ENCODE measurements around the gene SIT1.
A peak's percentile ranks its signal among the peaks of the same experiment; 100 is the strongest.
"Not testable (repeated sequence)": the region's sequence is repeated elsewhere in the genome, so short reads cannot be mapped to it uniquely, and the experiment has no call there.

SIT1 gene

DNA sequence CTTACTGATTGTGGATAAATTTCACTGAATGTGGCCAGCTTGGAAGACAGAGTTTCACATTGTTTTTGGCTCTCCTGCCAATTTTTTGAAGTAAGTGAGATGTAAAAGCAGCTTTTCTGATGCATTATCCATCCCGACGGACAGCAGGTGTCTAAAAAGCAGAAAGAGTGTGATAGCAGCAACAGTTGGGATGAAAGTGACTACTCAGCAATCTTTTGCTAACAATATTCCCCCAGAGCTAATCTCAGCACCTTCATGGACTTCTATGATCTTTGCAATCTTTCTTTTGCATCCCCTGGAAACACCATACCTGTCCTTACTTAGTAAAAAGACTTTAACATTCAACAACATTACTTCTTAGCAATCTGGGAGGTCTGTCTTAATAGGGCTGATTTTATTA, 37.9 kb downstream of the SIT1 start:
- Histone ChIP-seq H3K9ac (ENCODE audit: low read depth, low read length) (no peak overlapping the region), H3K27me3 (ENCODE audit: control insufficient read depth, insufficient read depth, low read length) (peaks cover 19% of the 10 kb centered on the region), H3K4me1 (ENCODE audit: control insufficient read depth, insufficient read depth, low read length) (peaks cover 3% of the 10 kb centered on the region; the same call in 1 of the 2 replicates), H3K4me3 (ENCODE audit: low read depth, low read length) (no peak overlapping the region), H3K9me3 (ENCODE audit: control insufficient read depth, insufficient read depth, low read length) (no peaks in the 10 kb centered on the region), H3K27ac (ENCODE audit: low read depth, low read length) (no peak overlapping the region), H3K36me3 (ENCODE audit: control insufficient read depth, insufficient read depth, low read length) (peaks cover 20% of the 10 kb centered on the region)

DNA sequence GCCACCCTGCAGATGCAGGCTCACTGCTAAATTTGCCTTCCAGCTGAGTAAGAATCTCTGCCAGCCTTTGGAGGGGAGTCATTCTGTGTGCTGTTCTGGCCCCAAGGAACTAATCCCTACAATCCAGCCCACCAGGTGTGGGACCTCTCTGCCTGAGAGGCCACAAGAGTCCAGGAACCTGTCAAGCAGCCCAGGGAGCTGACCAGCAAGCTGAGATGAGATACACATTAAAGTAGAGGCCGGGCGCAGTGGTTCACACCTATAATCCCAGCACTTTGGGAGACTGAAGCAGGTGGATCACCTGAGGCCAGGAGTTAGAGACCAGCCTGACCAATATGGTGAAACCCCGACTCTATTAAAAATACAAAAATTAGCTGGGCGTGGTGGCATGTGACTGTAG, 38.7 kb downstream of the SIT1 start:
- not testable (repeated sequence) for H3K9me3 ChIP-seq (ENCODE audit: control insufficient read depth, insufficient read depth, low read length); H3K9ac ChIP-seq (ENCODE audit: low read depth, low read length); H3K4me3 ChIP-seq (ENCODE audit: low read depth, low read length); H3K4me1 ChIP-seq (ENCODE audit: control insufficient read depth, insufficient read depth, low read length); H3K27ac ChIP-seq (ENCODE audit: low read depth, low read length)
- Histone ChIP-seq H3K27me3 (ENCODE audit: control insufficient read depth, insufficient read depth, low read length) (peaks cover 12% of the 10 kb centered on the region), H3K36me3 (ENCODE audit: control insufficient read depth, insufficient read depth, low read length) (peaks cover 26% of the 10 kb centered on the region)

DNA sequence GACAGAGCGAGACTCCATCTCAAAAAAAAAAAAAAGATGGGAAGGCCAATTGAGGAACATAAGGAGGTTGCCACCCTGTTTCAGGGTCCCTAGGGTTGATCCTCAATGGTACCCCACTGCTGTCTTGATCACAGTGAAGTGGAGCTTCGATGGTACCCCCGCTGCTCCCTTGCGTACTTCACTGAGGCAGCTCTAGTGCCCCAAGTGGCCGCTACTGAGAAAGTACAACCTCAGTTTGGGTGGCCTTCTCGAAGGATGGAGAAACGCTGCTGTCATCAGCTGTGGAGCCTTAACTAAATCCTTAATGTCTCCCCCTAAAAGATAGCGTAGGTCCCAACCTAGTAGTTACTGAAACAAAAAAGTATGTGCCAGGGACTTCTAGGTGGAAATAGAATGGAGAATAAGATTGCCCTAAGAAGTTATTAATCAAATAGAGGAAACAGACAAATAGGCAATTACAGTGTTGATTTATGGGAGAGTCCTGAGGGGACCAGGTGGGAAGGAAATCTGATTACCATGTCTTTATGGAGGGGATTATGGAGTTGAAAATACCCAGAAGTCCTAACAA, 39.4 kb downstream of the SIT1 start:
- Histone ChIP-seq H3K27me3 (ENCODE audit: control insufficient read depth, insufficient read depth, low read length) (peaks cover 8% of the 10 kb centered on the region), H3K9me3 (ENCODE audit: control insufficient read depth, insufficient read depth, low read length) (no peaks in the 10 kb centered on the region), H3K36me3 (ENCODE audit: control insufficient read depth, insufficient read depth, low read length) (peaks cover 26% of the 10 kb centered on the region), H3K9ac (ENCODE audit: low read depth, low read length) (no peak overlapping the region), H3K4me1 (ENCODE audit: control insufficient read depth, insufficient read depth, low read length) (peaks cover under 1% of the 10 kb centered on the region; the same call in 1 of the 2 replicates), H3K4me3 (ENCODE audit: low read depth, low read length) (no peak overlapping the region), H3K27ac (ENCODE audit: low read depth, low read length) (no peak overlapping the region)

DNA sequence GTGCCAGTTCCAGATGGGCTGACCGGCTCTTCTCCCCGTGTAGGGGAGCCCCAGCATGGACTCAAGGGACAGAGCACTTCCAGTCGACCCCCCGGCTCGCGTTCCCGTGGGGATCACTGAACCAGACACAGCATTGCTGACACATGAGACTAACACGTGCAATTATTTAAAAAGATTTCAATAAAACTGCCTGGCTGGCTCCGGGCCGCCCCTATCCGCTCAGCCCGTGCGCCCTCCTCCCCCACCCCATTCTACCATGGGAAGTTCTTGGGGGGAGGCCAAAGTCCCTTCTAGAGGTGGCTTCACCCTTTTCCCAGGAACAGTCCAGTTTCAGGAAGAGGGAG, 40.9 kb downstream of the SIT1 start:
- no peaks in the 10 kb centered on the region for H3K4me1 ChIP-seq (ENCODE audit: control insufficient read depth, insufficient read depth, low read length)
- no peak overlapping the region for H3K27ac ChIP-seq (ENCODE audit: low read depth, low read length)
- no peaks in the 10 kb centered on the region for H3K9me3 ChIP-seq (ENCODE audit: control insufficient read depth, insufficient read depth, low read length)
- no peaks in the 10 kb centered on the region for H3K27me3 ChIP-seq (ENCODE audit: control insufficient read depth, insufficient read depth, low read length)
- peaks cover 26% of the 10 kb centered on the region for H3K36me3 ChIP-seq (ENCODE audit: control insufficient read depth, insufficient read depth, low read length)
- H3K9ac ChIP-seq (ENCODE audit: low read depth, low read length), result no peak overlapping the region
- H3K4me3 ChIP-seq (ENCODE audit: low read depth, low read length), result no peak overlapping the region

DNA sequence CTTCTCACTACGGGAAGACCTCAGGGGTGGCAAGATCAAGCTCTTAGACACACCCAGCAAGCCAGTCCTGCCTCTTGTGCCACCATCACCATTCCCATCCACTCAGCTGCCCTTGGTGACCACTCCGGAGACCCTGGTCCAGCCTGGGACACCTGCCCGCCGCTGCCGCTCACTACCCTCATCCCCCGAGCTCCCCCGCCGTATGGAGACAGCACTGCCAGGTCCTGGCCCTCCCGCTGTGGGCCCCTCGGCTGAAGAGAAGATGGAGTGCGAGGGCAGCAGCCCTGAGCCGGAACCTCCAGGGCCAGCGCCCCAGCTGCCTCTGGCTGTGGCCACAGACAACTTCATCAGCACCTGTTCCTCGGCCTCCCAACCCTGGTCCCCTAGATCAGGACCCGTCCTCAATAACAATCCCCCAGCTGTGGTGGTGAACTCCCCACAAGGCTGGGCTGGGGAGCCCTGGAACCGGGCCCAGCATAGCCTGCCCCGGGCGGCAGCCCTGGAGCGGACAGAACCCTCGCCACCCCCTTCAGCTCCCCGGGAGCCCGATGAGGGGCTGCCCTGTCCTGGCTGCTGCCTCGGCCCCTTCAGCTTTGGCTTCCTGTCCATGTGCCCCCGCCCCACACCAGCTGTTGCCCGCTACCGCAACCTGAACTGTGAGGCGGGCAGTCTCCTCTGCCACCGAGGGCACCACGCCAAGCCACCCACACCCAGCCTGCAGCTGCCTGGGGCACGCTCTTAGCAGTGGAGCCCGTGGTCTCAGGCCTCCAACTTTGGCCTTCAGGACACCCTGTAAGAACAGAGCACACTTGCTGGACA, 41.5 kb downstream of the SIT1 start:
- Histone ChIP-seq H3K9ac (ENCODE audit: low read depth, low read length) (no peak overlapping the region), H3K4me1 (ENCODE audit: control insufficient read depth, insufficient read depth, low read length) (no peaks in the 10 kb centered on the region), H3K9me3 (ENCODE audit: control insufficient read depth, insufficient read depth, low read length) (no peaks in the 10 kb centered on the region), H3K4me3 (ENCODE audit: low read depth, low read length) (no peak overlapping the region), H3K36me3 (ENCODE audit: control insufficient read depth, insufficient read depth, low read length) (peaks cover 26% of the 10 kb centered on the region), H3K27ac (ENCODE audit: low read depth, low read length) (no peak overlapping the region), H3K27me3 (ENCODE audit: control insufficient read depth, insufficient read depth, low read length) (no peaks in the 10 kb centered on the region)

DNA sequence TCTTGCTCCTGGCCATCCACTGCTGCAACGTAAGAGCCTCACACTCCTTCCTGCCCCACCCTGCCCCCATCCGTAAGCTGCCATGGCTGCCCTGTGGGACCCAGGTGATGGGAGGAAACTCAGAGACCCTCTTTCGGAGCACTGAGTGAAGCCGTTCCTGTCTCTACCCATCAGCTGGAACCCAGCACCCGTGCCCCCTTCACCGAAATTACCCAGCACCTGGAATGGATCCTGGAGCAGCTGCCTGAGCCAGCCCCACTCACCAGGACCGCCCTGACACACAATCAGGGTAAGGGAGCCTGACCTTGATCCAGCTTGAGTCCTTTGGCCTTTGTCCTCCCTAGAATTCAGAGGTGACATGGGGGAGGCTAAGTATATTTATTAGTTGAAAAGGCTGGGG, 42.5 kb downstream of the SIT1 start:
- Histone ChIP-seq H3K27me3 (ENCODE audit: control insufficient read depth, insufficient read depth, low read length) (no peaks in the 10 kb centered on the region), H3K4me3 (ENCODE audit: low read depth, low read length) (no peak overlapping the region), H3K9me3 (ENCODE audit: control insufficient read depth, insufficient read depth, low read length) (no peaks in the 10 kb centered on the region), H3K9ac (ENCODE audit: low read depth, low read length) (no peak overlapping the region), H3K27ac (ENCODE audit: low read depth, low read length) (no peak overlapping the region), H3K36me3 (ENCODE audit: control insufficient read depth, insufficient read depth, low read length) (peaks cover 26% of the 10 kb centered on the region), H3K4me1 (ENCODE audit: control insufficient read depth, insufficient read depth, low read length) (peaks cover 4% of the 10 kb centered on the region; the same call in 1 of the 2 replicates)

DNA sequence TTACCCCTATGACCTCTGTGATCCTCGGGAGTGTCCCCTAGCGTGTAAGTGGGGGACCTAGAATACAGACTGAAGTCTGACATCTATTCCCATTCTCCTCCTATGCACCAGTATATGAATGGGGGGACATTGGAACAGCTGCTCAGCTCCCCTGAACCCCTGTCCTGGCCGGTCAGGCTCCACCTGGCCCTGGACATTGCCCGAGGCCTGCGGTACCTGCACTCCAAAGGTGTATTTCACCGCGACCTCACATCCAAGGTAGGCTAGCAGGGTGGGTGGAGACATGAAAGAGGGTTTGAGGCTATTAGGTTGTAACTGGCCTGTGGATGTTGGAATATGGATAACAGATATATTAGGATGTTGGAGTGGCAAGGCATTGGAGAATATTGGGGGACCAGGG, 44.0 kb downstream of the SIT1 start:
- Histone ChIP-seq H3K36me3 (ENCODE audit: control insufficient read depth, insufficient read depth, low read length) (peaks cover 26% of the 10 kb centered on the region), H3K9ac (ENCODE audit: low read depth, low read length) (no peak overlapping the region), H3K27me3 (ENCODE audit: control insufficient read depth, insufficient read depth, low read length) (no peaks in the 10 kb centered on the region), H3K4me3 (ENCODE audit: low read depth, low read length) (no peak overlapping the region), H3K9me3 (ENCODE audit: control insufficient read depth, insufficient read depth, low read length) (no peaks in the 10 kb centered on the region), H3K27ac (ENCODE audit: low read depth, low read length) (no peak overlapping the region), H3K4me1 (ENCODE audit: control insufficient read depth, insufficient read depth, low read length) (peaks cover 4% of the 10 kb centered on the region; the same call in 1 of the 2 replicates)

DNA sequence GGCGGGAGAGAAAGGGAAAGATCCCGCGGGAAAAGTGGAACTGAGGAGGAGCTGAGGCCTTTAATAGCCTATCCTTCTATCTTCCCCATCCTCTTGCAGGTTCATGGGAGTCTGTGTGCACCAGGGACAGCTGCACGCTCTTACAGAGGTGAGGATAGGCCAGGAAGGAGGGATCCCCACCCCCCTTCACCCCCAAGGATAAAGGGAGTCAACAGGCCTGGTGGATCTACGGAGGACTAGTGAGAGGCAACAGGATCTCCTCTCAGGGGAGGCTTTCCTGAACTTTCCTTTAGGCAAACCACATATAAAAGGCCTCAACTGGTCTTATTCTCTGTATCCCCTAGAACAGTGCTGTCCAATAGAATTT, 44.6 kb downstream of the SIT1 start:
- Histone ChIP-seq H3K27ac (ENCODE audit: low read depth, low read length) (no peak overlapping the region), H3K4me1 (ENCODE audit: control insufficient read depth, insufficient read depth, low read length) (peaks cover 4% of the 10 kb centered on the region; the same call in 1 of the 2 replicates), H3K9ac (ENCODE audit: low read depth, low read length) (peak overlapping the region; percentile 44), H3K4me3 (ENCODE audit: low read depth, low read length) (peak overlapping the region; percentile 77), H3K36me3 (ENCODE audit: control insufficient read depth, insufficient read depth, low read length) (peaks cover 26% of the 10 kb centered on the region), H3K27me3 (ENCODE audit: control insufficient read depth, insufficient read depth, low read length) (no peaks in the 10 kb centered on the region), H3K9me3 (ENCODE audit: control insufficient read depth, insufficient read depth, low read length) (no peaks in the 10 kb centered on the region)

DNA sequence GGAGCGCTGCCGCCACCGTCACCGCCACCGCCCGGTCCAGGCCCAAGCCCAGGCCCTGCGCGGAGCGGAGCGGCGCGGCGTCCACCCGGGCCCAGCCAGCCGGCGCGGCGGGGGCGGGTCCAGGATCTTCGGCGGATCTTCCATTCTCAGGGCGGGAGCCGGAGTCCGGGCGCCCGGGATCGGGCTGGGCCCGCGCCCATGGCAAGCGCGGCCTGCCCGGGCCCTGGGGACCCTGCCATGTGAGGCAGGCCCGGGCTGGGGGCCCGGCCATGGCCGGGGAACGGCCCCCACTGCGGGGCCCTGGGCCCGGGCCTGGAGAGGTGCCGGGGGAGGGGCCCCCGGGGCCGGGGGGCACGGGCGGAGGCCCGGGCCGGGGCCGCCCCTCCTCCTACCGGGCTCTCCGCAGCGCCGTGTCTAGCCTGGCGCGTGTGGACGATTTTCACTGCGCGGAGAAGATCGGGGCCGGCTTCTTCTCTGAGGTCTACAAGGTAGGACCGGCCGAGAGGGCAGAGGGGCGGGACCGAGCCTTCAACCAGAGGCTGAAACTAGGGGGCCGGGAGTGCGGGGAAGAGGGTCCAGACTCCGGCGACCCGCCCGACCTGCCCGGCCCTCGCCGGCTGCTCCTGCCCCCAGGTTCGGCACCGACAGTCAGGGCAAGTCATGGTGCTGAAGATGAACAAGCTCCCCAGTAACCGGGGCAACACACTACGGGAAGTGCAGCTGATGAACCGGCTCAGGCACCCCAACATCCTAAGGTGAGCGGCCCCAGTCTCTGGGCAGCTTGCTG, 45.2 kb downstream of the SIT1 start:
- peak overlapping the region; percentile 10 for H3K27ac ChIP-seq (ENCODE audit: low read depth, low read length)
- H3K4me3 ChIP-seq (ENCODE audit: low read depth, low read length), result peak overlapping the region; percentile 77
- H3K36me3 ChIP-seq (ENCODE audit: control insufficient read depth, insufficient read depth, low read length), result peaks cover 26% of the 10 kb centered on the region
- peak overlapping the region; percentile 44 for H3K9ac ChIP-seq (ENCODE audit: low read depth, low read length)
- no peaks in the 10 kb centered on the region for H3K9me3 ChIP-seq (ENCODE audit: control insufficient read depth, insufficient read depth, low read length)
- H3K27me3 ChIP-seq (ENCODE audit: control insufficient read depth, insufficient read depth, low read length), result no peaks in the 10 kb centered on the region
- H3K4me1 ChIP-seq (ENCODE audit: control insufficient read depth, insufficient read depth, low read length), result peaks cover 4% of the 10 kb centered on the region; the same call in 1 of the 2 replicates

DNA sequence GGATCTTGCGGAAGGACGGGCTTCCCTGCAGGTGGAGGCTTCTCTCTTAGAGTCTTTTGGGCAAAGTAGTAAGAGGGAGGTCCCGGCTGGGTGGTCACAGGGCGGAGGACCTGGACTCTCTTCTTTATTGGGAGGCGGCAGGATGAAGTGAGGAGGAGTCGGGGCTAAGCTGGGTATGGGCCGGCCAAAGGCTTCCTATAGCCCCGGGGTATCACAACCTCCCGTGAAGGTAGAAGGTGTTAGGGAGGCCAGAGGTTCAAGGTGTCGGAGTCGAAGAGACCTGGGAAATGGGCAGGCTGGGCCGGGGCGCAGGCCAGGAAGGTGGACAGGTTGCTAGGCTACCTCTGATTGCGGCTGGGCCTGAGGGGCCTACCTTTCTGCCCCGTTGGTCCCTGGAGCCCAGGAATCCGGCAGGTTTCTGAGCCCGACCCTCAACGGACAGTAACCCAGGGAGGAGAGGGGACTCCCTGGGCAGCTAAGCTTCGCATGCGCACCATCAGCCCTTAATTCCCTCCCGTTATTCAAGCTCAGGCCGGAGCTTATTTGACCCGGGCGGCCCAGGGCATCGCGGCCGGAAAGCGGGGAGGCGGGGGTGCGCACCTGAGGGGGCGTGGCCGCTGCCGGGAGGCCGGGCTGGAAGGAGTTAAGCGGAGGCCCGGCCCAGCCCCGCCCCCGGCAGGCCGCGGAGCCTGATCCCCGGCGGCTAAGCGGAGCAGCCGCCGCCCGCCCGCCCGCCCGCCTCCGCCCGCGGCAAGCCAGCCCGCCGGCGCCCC, 46.0 kb downstream of the SIT1 start, which contains the start of gene TESK1:
Gene TESK1 (plus strand): TSS at position 685 of the 773 bp plus-strand sequence. CDS start 358 bp downstream, outside the sequence.
- H3K9ac ChIP-seq (ENCODE audit: low read depth, low read length), result peak within 1 kb of the TSS; percentile 44
- no peaks in the 10 kb centered on the region for H3K9me3 ChIP-seq (ENCODE audit: control insufficient read depth, insufficient read depth, low read length)
- peak within 1 kb of the TSS; percentile 72 for H3K27ac ChIP-seq (ENCODE audit: low read depth, low read length)
- H3K4me1 ChIP-seq (ENCODE audit: control insufficient read depth, insufficient read depth, low read length), result peaks cover 10% of the 10 kb centered on the region; the same call in 1 of the 2 replicates
- no peaks in the 10 kb centered on the region for H3K27me3 ChIP-seq (ENCODE audit: control insufficient read depth, insufficient read depth, low read length)
- peaks cover 25% of the 10 kb centered on the region for H3K36me3 ChIP-seq (ENCODE audit: control insufficient read depth, insufficient read depth, low read length)
- peak within 1 kb of the TSS; percentile 77 for H3K4me3 ChIP-seq (ENCODE audit: low read depth, low read length)
